HG03571 (cell line): ENCODE data around the gene SDC3.

Experiments used
- ATAC-seq: cut with Tn5 transposase; IDR thresholded peaks from one replicate; pipeline ENCODE4 v1.9.1; 2021; ENCODE audit not compliant: unreplicated experiment

Gene SDC3

DNA sequence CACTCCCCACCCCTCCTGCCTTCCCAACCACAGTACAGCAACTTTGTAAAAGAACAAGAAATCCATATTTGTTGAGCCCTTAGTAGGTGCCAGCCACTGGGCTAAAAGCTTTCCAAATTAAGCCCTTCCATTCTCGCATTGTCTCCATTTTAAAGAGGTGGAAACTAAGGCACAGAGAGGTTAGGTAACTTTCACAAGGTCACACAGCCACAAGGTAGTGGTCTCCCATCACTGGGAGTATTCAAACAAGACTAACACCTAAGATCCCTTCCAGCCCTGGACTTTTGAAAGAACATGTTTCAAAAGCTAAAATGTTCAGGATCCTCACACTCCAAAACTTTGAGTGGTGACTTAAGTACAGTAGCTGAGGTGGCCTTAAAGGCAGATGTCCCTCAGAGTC is 3.2 kb downstream of the SDC3 start:
- no peak for ATAC-seq

DNA sequence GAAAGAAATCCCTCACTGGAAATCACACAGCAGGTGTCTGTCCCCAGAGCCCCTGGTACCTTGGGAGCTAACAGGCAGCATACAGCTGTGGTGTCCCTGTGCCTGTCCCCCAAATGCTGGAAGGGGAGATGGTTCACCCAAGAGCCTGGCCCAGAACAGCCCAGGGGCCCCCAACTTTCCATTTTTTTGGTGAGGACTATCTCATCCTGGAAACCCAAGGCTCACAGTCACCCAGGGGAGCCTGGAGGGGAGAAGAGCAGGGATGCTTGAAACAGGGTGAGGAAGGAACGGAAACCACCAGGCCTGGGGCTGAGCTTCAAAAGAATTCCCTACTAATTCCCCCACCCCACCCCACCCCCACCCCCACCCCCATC is 3.6 kb downstream of the SDC3 start:
- ATAC-seq, result no peak

DNA sequence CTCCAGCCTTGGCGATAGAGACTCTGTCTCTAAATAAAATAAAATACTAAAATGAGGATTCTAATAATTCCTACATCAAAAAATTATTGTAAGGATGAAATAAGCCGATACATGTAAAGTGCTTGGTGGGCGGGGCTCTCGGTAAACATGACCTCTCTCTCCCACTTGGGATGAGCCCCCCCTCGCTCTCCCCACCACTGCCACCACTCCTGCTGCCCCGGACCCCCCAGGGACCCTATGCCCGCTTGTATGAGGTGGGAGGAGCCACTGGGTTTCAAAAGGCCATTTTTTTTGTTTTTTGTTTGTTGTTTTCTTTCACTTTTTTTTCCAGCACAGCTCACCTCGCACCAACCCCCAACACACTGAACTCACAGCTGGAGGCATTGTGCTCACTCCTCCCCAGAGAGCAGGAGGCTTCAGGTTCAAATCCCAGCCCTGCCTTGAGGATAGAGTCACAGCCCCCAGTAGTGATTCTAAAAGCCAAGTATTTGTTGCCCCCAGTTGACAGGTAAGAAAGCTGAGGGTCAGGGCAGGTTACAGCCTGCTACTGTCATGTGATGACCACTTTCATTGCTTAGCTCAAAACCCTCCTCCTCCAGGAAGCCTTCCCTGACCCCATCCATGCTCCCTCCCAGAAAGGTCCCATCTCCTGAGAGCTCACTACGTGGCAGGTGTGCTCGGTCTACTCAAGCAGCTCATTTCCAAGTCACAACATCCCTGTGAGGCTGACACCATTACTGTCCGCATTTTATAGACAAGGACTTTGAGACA is 4.2 kb downstream of the SDC3 start:
- no peak for ATAC-seq

DNA sequence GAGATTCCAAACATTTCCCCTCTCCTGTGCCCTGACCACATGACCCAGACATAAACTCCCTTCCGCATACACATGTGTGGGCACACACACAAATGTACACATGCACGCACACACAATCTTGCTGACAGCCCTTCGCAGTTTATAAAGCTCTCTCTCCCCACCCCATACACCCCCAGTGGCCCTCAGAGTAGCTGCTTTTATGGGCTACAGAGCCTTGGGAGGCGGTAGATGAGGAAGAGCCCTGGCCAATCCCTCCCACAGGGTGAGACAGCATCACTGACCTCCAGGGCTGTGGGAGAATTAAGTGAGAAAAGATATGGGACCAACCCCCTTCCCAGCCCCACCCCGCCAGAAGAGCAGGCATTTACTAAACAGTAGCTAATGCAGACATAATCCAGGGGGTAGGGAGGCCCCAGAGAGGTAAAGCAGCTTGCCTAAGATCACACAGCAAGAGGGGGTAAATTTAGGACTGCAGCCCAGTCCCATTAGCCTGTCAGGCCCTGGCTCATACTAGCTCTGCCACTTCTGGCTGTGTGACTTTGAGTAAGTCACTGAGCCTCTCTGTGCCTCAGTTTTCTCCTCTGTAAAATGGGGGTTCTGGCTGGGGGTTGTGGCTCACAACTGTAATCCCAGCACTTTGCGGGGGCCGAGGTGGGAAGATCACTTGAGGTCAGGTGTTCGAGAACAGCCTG is 5.1 kb downstream of the SDC3 start:
- no peak for ATAC-seq

DNA sequence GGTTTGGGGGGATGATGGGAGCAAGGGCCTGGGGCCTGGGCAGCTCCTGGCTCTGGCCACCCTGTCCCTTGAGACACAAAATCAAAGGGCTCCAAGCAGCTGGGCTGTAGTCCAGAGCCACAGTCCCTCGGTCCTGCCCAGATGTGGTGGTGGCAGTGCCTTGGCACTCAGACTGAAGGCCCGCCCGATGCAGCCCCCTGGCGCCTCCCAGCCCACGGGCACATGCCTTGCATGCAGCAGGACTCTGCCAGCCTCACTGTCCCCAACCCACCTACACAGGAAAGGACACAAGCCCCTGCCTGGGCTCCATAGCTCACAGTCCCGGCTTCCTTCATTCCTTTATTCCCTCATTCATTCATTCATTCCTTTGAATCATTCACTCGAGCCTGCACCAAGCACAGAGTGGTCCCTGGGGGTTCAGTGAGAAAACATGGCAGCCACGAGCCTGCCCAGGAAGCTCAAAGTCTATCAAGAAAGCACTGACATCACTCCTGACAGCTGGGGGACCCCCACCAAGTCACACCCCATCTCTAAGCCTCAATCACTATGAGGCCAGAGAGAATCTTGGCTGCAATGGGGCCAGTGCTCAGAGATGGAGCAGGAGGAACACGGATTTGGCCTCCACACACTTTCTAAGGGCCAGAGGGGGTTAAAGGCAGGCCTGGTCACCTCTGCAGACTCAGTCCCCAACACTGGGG is 5.8 kb downstream of the SDC3 start:
- ATAC-seq, result no peak

DNA sequence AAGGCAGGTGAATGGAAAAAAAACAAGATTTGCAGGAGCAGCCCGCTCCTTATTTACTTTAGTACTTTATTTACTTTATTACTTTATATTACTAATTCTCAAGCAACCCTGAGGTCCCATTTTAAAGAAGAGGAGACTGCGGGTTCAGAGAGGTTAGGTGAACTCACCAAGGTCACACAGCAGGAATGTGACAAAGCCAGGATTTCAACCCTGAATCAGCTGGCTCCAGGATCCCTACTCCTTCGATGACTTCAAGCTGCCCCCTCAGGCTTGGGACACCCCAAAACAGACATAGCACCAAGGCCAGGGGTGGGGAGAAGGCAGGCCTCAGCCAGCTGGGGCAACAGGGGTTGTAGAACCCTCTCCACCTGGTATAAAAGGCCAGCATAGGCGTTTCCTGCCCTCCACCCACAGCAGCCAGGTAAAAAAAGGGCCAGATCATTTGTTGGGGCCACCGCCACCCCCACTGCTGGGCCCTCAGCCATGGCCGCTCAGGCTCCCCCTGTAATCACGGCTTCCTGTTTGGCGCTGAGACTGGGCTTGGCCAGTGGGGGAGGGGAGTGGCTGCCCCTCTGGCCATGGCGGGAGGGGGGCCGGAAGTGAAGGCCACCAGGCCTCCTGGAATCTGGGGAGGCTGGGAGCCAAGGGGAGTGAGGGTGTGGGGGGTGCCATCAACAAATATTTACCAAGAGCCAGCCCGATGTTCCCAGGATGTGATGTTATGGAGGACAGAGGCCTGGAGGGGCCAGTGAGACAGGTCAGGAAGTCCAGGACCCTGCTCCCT is 6.6 kb downstream of the SDC3 start:
- no peak for ATAC-seq

DNA sequence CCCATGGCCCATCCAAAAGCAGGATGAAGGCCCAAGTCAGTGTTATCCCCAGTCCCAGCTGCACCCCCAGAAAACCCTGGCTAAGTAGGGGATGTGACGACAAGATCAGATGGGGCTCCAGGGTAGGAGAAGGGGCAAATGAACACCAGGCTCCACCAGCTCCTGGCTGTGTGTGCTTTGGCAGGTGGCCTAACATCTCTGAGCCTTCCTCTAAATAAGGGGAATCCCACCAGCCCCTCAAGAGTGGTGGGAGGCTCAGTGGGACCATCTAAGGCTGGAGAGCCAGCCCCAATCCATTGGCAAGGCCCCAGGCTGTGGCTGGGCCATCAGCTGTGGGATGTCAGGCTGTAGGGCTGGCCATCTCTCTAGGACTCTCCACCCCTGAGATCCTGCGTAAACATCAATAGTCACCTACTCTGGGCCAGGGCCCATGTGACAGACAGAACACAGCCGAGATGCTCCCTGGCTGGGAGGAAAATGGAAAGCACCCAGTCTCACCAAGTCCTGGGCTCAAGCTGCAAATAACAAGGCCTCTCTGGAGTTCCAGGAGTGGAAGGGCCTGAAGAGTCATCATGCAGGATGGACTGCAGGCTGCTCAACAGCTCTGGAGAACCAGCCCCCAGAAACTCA is 7.5 kb downstream of the SDC3 start:
- ATAC-seq, result no peak

DNA sequence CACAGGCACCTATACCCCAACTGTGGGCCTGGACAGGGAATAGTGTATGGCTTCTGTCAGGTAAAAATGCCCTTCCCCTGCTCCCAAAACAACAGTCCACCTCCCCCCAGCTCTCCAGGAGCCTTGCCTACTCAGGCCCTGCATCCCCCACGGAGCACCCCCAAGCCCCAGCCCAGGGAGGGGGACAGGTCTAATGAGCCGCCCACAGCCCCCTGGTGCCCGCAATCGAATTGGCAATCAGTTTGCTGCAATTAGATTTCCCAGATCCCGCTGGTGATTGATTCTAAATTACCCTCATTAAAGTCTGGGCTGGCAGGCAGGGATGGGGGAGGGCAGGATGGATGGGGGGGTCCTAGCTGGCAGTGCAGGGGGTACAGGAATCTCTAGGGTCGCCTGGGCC is 8.1 kb downstream of the SDC3 start:
- no peak for ATAC-seq

DNA sequence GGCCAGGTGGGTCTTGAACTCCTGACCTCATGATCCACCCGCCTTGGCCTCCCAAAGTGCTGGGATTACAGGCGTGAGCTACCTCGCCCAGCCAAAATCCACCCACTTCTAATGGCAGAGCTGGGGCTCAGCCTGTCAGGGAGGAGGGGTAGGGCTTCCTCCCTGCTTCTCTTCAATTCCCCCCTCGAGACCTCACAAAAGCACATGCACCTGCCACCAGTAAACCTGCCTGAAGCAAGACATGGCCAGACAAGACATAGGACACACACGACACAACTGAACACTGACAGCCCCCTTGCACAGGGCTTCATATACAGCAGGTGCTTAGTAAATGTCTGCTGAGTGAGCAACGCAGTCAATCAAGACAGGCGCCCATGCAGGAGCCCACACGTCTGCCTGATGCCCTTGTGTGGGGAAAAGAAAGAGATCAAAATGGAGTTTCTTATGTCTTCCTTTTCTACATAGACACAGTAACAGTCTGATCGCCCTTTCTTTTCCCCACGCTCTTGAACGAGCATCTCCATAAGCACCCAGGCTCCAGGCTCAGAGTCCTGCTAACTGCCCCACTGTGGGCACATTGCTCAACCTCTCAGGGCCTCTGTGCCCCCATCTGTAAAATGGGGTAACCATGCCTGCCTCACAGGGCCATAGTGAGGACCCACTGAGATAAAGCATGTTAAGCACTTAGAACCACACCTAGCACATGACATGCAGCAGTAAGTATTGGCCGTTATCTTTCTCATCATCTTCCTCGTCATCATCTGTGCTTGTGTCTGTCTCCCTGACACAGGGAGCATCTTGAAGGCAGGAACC is 8.8 kb downstream of the SDC3 start:
- no peak for ATAC-seq

DNA sequence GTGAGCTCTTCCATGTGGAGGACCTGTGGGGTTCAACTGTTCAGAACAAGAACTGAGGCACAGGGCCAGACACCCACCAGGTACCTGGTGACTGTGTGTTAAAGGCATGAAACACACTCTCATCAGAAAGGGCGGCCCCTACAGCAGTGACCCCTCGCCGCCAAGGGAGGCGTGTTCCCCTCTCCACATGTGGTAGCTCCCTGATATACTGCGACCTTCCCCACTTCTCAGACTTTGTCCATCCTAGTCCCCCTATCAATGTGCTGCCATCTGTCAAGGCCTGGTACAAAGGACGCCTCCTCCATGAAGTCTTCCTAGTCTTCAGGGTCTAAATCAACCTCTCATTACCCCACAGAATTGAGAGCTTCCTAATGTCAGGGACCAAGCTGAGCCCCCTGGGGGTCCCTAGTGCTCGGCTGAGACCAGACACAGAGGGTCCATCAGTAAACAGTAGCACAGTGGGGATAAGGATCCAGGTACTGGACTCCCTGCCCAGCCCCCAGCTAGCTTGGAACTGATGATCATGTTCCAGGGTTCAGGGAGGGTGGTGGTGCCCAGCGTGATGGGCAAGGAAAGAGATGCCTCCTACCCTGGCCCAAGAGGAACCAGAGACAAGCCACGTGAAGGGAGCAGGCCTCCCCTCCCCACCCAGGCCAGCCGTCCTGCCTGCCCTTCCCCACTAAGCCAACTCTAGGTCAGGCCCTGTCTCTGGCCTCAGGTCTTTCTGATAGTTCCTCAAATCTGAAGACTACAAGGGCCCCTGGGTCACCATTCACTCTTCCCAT is 10.3 kb downstream of the SDC3 start:
- ATAC-seq, result no peak

DNA sequence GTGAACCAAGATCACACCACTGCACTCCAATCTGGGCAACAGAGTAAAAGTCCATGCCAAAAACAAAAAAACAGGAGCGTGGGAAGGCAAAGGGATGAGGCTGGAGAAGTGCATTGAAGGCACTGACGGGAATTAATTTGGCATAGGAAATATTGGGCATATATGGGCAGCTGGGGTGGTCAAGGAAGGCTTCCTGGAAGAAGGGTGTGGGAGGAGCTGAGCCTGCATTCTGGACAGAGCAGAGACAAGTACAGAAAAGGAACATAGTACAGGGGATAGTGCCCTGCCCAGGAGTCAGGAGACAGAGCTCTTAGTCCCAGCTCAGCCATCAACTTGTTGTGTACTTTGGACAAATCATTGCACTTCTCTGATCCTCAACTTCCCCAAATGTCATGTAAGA is 11.7 kb downstream of the SDC3 start:
- no peak for ATAC-seq

DNA sequence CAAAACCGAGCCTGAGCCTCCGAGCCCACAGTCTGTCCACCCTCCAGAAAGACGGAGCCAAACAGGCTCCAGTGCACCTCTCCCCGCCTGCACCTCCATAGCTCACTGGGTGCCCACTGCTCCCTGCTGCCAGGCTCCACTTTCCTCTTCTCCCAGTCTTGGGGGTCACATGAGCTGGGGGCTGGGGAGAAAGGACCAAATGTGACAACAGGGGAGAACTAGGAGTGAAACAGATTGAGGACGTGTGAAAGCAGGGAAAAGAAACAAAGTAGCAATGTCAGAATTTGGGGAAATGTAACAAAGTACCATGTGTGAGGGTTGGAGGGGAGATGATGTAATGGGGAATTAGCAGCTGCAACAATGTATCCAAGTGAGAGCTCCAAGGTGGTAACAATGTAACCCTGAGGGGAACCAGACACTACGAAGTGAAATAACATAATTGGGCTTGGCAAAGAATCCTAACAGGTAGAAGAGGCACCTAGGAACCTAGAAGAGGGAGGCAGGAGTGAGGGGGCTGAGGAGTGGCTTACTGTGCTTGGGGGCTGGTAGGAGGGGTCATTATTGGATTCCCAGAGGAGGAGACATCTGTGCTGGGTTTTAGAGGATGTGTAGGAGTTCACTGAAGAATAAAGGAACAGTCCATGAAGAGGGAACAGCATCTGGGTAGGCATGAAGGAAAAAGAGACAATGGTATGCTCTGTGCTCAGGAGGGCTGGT is 12.5 kb downstream of the SDC3 start:
- no peak for ATAC-seq

DNA sequence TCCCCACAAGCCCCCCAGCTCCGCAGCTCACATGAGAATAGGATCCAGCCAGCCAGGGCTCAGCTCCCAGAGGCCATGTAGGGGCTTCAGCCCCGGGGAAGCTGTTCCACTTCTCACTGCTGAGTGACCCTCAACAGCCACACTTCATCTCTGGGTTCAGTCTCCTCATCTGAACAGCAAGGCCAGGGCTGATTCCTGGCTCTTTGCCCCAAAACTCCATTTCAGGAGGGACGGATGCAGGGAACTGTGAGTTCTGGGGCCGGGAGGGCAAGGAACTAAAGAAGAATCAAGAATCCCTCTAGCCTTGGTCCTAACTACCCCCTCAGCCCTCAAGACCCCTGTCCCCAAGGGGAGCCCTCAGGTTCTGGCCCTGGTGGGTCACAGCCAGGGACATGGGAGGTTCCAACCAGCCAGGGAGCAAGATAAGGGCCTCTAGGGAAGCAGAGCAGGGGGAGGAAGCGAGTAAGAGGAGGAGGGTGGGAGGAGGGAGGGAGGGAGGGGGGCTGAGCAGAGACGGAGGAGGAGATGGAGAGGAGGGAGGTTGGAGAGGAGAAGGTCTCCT is 13.1 kb downstream of the SDC3 start:
- no peak for ATAC-seq

DNA sequence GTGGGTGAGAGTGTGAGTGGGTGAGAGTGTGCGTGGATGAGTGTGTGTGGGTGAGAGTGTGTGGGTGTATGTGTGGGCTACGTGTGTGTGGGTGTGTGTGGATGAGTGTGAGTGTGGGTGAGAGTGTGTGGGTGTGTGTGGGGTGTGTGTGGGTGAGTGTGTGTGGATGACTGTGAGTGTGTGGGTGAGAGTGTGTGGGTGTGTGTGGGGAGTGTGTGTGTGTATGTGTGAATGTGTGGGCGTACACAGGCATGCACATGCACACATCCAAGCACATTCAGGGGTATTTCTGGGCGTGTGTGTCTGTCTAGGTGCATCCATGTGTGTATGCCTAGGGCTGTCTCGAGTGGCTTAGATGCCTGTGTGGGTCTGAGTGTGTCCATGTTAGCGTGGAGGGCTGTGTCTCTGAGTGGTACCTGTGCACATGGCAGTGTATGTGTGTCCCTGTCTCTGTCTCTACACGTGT is 14.0 kb downstream of the SDC3 start:
- ATAC-seq, result no peak

DNA sequence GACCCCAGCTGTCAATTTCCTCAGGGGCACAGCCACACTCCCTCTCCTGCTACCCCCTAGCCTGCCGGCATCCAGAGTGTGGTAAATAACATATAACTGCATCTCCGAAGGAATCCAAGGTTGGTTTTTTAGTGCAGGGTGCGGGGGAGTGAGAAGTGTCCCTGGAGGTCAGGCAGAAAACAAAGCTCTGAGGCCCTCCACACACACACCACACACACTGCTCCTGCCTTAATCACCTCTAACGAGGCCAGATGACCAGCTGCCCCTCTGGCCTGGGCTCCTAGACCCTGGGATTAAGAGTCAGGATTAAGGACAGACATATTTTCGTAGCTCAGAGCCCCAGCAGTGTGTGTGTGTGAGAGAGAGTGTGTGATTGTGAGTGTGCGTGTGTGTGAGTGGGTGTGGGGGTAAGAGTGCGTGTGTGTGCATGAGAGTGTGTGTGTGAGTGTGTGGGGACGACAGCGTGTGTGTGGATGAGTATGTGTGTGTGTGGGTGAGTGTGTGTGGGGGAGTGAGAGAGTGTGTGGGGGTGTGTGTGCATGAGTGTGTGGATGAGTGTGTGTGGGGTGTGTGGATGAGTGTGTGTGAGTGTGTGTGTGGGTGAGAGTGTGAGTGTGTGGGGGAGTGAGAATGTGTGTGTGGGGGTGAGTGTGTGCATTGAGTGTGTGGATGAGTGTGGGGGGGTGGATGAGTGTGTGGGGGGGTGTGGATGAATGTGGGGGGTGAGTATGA is 14.6 kb downstream of the SDC3 start:
- ATAC-seq, result no peak

DNA sequence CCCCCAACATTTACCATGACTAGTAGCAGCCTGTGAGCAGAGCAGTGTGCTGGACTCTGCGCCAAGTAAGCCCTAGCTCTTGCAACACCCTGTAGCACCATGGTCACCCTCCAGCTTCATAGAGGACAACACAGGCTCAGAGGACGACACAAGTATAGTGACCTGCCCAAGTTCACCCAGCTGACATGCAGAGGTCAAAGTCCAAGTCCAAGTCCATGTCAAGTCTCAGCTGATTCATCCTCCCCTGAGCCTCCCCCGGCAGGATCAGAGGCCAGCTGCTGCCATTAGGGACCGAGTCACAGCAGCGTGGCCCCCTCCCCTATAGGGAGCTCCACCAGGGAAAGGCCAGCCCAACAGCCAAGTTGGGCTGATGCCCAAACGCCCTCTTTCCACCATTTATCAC is 15.9 kb downstream of the SDC3 start:
- ATAC-seq, result no peak

DNA sequence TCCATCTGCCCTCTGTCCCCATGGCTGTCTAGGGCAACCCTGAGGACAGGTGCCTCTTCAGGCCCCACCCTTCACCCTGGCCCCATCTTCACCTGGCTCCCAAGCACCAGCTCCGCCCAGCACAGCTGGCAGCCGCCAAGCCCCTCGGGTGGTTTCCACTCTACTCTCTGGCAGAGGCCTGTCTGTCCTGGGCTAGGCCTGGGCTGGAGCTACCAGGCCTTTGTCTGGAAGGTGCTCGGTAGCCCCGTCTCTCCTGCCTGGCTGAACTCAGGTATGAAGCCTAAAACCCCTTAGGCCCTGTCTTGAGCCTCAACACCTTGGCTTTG is 17.4 kb downstream of the SDC3 start:
- ATAC-seq, result no peak
